ENCODE measurements around the gene AIG1. TPM values are rescaled to one million over a fixed set of nuclear protein-coding genes. Genes with fewer than 3 reads are reported as not detected.

Gene AIG1
- polyA plus RNA-seq, 1 experiment: 43.2 TPM

GRCh38 chr6:143119260-143119659, 58.6 kb downstream of the AIG1 start:
- ChIA-PET POLR2A (no interaction called here), CTCF (no interaction called here)
- TF ChIP-seq CTCF (IDR thresholded peaks at IDR 0.05; ENCODE audit: insufficient read depth, low read depth, low read length): no peak
- Histone ChIP-seq H3K4me3 (ENCODE audit: low read depth, low read length) (no peak overlapping the region), H3K27me3 (ENCODE audit: control insufficient read depth, insufficient read depth, low read length) (no peaks in the 10 kb centered on the region), H3K36me3 (ENCODE audit: control insufficient read depth, insufficient read depth, low read length) (peaks cover under 1% of the 10 kb centered on the region; the same call in 1 of the 2 replicates)
- DNase-seq (ENCODE audit: low read depth): no peak

GRCh38 chr6:143123081-143123480, 62.4 kb downstream of the AIG1 start:
- no peak for DNase-seq (ENCODE audit: low read depth)

GRCh38 chr6:143123941-143124340, 63.3 kb downstream of the AIG1 start:
- ChIA-PET POLR2A (no interaction called here), CTCF (no interaction called here)
- TF ChIP-seq CTCF (IDR thresholded peaks at IDR 0.05; ENCODE audit: insufficient read depth, low read depth, low read length): no peak
- Histone ChIP-seq H3K27me3 (ENCODE audit: control insufficient read depth, insufficient read depth, low read length) (no peaks in the 10 kb centered on the region), H3K36me3 (ENCODE audit: control insufficient read depth, insufficient read depth, low read length) (peaks cover 1% of the 10 kb centered on the region; the same call in 1 of the 2 replicates), H3K4me3 (ENCODE audit: low read depth, low read length) (no peak overlapping the region)
- no peak for DNase-seq (ENCODE audit: low read depth)

More at GRCh38 chr6:143123081-143123480, 62.4 kb downstream of the AIG1 start:
- ChIA-PET POLR2A (no interaction called here), CTCF (interaction anchor here (1.2 kb wide), 1 partner anchor 14 kb away, joined by 3 read pairs; no protein-coding TSS in a partner anchor)
- Histone ChIP-seq H3K36me3 (ENCODE audit: control insufficient read depth, insufficient read depth, low read length) (peaks cover 1% of the 10 kb centered on the region; the same call in 1 of the 2 replicates), H3K27me3 (ENCODE audit: control insufficient read depth, insufficient read depth, low read length) (no peaks in the 10 kb centered on the region), H3K4me3 (ENCODE audit: low read depth, low read length) (no peak overlapping the region)
- no peak for TF ChIP-seq CTCF (IDR thresholded peaks at IDR 0.05; ENCODE audit: insufficient read depth, low read depth, low read length)

- Histone ChIP-seq H3K36me3 (ENCODE audit: control insufficient read depth, insufficient read depth, low read length) (peaks cover 1% of the 10 kb centered on the region; the same call in 1 of the 2 replicates), H3K27me3 (ENCODE audit: control insufficient read depth, insufficient read depth, low read length) (no peaks in the 10 kb centered on the region), H3K4me3 (ENCODE audit: low read depth, low read length) (no peak overlapping the region)
- DNase-seq (ENCODE audit: low read depth): no peak
- ChIA-PET POLR2A (no interaction called here), CTCF (no interaction called here)
- TF ChIP-seq CTCF (IDR thresholded peaks at IDR 0.05; ENCODE audit: insufficient read depth, low read depth, low read length): no peak
Observed at GRCh38 chr6:143125455-143125854, 64.8 kb downstream of the AIG1 start.

GRCh38 chr6:143125864-143126573, 65.3 kb downstream of the AIG1 start:
- DNase-seq (ENCODE audit: low read depth): no peak
- no peak for TF ChIP-seq CTCF (IDR thresholded peaks at IDR 0.05; ENCODE audit: insufficient read depth, low read depth, low read length)
- CTCF ChIA-PET: interaction anchor here (0.6 kb wide), 1 partner anchor 32 kb away, joined by 3 read pairs; no protein-coding TSS in a partner anchor
- POLR2A ChIA-PET: no interaction called here
- Histone ChIP-seq H3K27me3 (ENCODE audit: control insufficient read depth, insufficient read depth, low read length) (no peaks in the 10 kb centered on the region), H3K36me3 (ENCODE audit: control insufficient read depth, insufficient read depth, low read length) (peaks cover 1% of the 10 kb centered on the region; the same call in 1 of the 2 replicates), H3K4me3 (ENCODE audit: low read depth, low read length) (no peak overlapping the region)
